Ovary (tissue), 9 donors: ENCODE results near the gene ZNF316. TPM values are rescaled to one million over a fixed set of nuclear protein-coding genes. Genes with fewer than 3 reads are reported as not detected.

ENCODE experiments used
- DNase-seq, 5 donors: peaks; one replicate each; pipeline ENCODE4 v3.0.0-alpha.2; 2019 to 2020
- H3K27ac ChIP-seq, 2 donors: fragments of 200-600 bp; one replicate each; pipeline versions ENCODE4 v1.5.1 to v1.8.0; 2019 to 2022
- H3K27me3 ChIP-seq: fragments of 200-600 bp; one replicate; pipeline ENCODE4 v1.8.0; 2022
- H3K36me3 ChIP-seq: fragments of 200-600 bp; sonication (generic); one replicate; pipeline ENCODE4 v1.5.1; 2019
- H3K4me1 ChIP-seq: one replicate; pipeline ENCODE4 v1.8.1; 2013; ENCODE audit warnings: mild to moderate bottlenecking, moderate library complexity; ENCODE audit not compliant: insufficient read depth
- H3K4me3 ChIP-seq: fragments of 200-600 bp; sonication (generic); one replicate; pipeline ENCODE4 v1.5.1; 2017
- H3K9me3 ChIP-seq, 2 donors: fragments of 200-600 bp in 1 of 2; sonication (generic) in 1 of 2; one replicate each; pipeline versions ENCODE4 v1.5.1 to v1.8.1; 2013 to 2019; ENCODE audit warnings: mild to moderate bottlenecking in 1 of 2, moderate library complexity in 1 of 2
- CTCF ChIP-seq, 3 donors: fragments of 450-650 bp in 2 of 3; fragments of 200-600 bp in 1 of 3; IDR thresholded peaks; one replicate each; pipeline versions ENCODE4 v1.5.1 to v1.8.0; 2016 to 2022; ENCODE audit warnings: antibody characterized with exemption in 3 of 3, mild to moderate bottlenecking in 1 of 3
- EP300 ChIP-seq: sonication (generic); formaldehyde crosslinking; IDR thresholded peaks from one replicate; pipeline ENCODE4 v1.6.1; 2017; ENCODE audit warnings: antibody characterized with exemption
- POLR2A ChIP-seq: fragments of 450-650 bp; IDR thresholded peaks from one replicate; pipeline ENCODE4 v1.6.1; 2017; ENCODE audit warnings: antibody characterized with exemption, mild to moderate bottlenecking, moderate library complexity
- WGBS, 3 donors: extraction: QIAGEN DNeasy Blood & Tissue Kit in 1 of 3; methylation state at CpG; one replicate each; pipeline versions ENCODE4 v1.1.5 to v1.1.7; 2013 to 2017; 5-methylcytosine and 5-hydroxymethylcytosine counted together
- intact Hi-C, 4 donors: fragments of 100-400 bp; cut with DNase I; formaldehyde crosslinking; loops; one replicate each; pipeline versions ENCODE4 v1.11.0 to v1.15.1; 2022 to 2023
- polyA plus RNA-seq, 2 donors: library from polyadenylated mRNA; stranded (reverse); fragments of 200-250 nt in 1 of 2; fragments of 350-450 nt in 1 of 2; fragmentation: Illumina TruSeq in 1 of 2; extraction: RNeasy Lipid Tissue Mini Kit (QIAGEN cat#74804) in 1 of 2; gene quantifications; one replicate each; pipeline ENCODE4 v1.2.3, GENCODE V29; 2013 to 2014
- total RNA-seq, 7 donors: library from RNA; depleted of rRNA in 2 of 7; stranded (reverse); fragments of >200 nt in 2 of 7; fragmentation: NEBNext Ultra II Directional in 3 of 7; extraction: Animal tissue kit (Norgen Biotek cat#: 25700) in 3 of 7; gene quantifications; one replicate each; pipeline versions ENCODE4 v1.1.0 to v1.2.4, GENCODE V29; 2016 to 2023
- donor health status: DM: no; HTN: no; CAD: no; lungs with moderate emphysema.
- donor health status: DM: no; HTN: no; CAD: no.
- donor health status: Bipolar disorder and iron deficiency.
- donor health status: DM: yes; HTN: yes; CAD: no.
- donor health status: DM: no; HTN: no; CAD: no.
- donor health status: DM: yes; HTN: yes; CAD: no.

Gene ZNF316
- total and polyA plus RNA-seq, 9 donors = 11.5 to 36.4 (median 28.1) TPM

GRCh38 chr7:6700793-6701192 is 63.7 kb downstream of the ZNF316 start:
- no peak for DNase-seq
- no peak overlapping the region for H3K27ac ChIP-seq
- intact Hi-C loops = no loop called here
- no peak for TF ChIP-seq EP300
- no peak for TF ChIP-seq CTCF (IDR thresholded peaks at IDR 0.05)
- TF ChIP-seq POLR2A = no peak
- H3K4me3 ChIP-seq = no peak overlapping the region
- 93 to 100% (median 99%) methylated on average over 5 of the region's 5 CpGs for WGBS, 3 donors
- peaks cover 7% of the 10 kb centered on the region for H3K4me1 ChIP-seq
- H3K27me3 ChIP-seq = no peaks in the 10 kb centered on the region
- H3K9me3 ChIP-seq = peaks cover 0 to 49% of the 10 kb centered on the region in 2 donors
- peaks cover 4% of the 10 kb centered on the region for H3K36me3 ChIP-seq

GRCh38 chr7:6701860-6702259 is 64.7 kb downstream of the ZNF316 start:
- intact Hi-C loops = no loop called here
- DNase-seq = no peak
- no peaks in the 10 kb centered on the region for H3K36me3 ChIP-seq
- H3K4me1 ChIP-seq = peaks cover 7% of the 10 kb centered on the region
- H3K4me3 ChIP-seq = no peak overlapping the region
- peaks cover 0 to 38% of the 10 kb centered on the region in 2 donors for H3K9me3 ChIP-seq
- H3K27ac ChIP-seq = no peak overlapping the region
- TF ChIP-seq CTCF (IDR thresholded peaks at IDR 0.05) = no peak
- no peak for TF ChIP-seq EP300
- no peak for TF ChIP-seq POLR2A
- no peaks in the 10 kb centered on the region for H3K27me3 ChIP-seq
- 100% methylated on average over 1 of the region's 1 CpG for WGBS, 3 donors

Other genes with a start within 250 kb of the ZNF316 start
- 10 to 100 TPM; 11.5 to 22.4 (median 15.5) TPM for gene DAGLB, start 189.4 kb upstream of the ZNF316 start, total RNA-seq
- 10 to 100 TPM in 1 of 2 donors, 1 to 10 TPM in 1; 8.8 to 10.7 TPM for gene DAGLB, start 189.4 kb upstream of the ZNF316 start, polyA plus RNA-seq
- gene KDELR2, start 153.2 kb upstream of the ZNF316 start, total RNA-seq = 100 to 1,000 TPM in 2 of 7 donors, 10 to 100 TPM in 5; 55.3 to 151 (median 93.3) TPM
- gene KDELR2, start 153.2 kb upstream of the ZNF316 start, polyA plus RNA-seq = 100 to 1,000 TPM in 1 of 2 donors, 10 to 100 TPM in 1; 70.9 to 157 TPM
- gene GRID2IP, start 85.9 kb upstream of the ZNF316 start, total RNA-seq = under 1 TPM in 6 of 7 donors, not detected in 1; 0.34 to 0.51 (median 0.40) TPM
- under 1 TPM; 0.07 to 0.15 TPM for gene GRID2IP, start 85.9 kb upstream of the ZNF316 start, polyA plus RNA-seq
- 10 to 100 TPM; 35.9 to 57.9 (median 47.8) TPM for gene ZDHHC4, start 59.9 kb upstream of the ZNF316 start, total RNA-seq
- gene ZDHHC4, start 59.9 kb upstream of the ZNF316 start, polyA plus RNA-seq = 10 to 100 TPM; 42.4 to 92.0 TPM
- 10 to 100 TPM; 20.3 to 35.0 (median 30.4) TPM for gene INTS15, start 47.3 kb upstream of the ZNF316 start, total RNA-seq
- 10 to 100 TPM; 20.9 to 24.8 TPM for gene INTS15, start 47.3 kb upstream of the ZNF316 start, polyA plus RNA-seq
- gene ZNF853, start 21.7 kb upstream of the ZNF316 start, total RNA-seq = 10 to 100 TPM; 16.5 to 25.9 (median 22.2) TPM
- gene ZNF853, start 21.7 kb upstream of the ZNF316 start, polyA plus RNA-seq = 10 to 100 TPM in 1 of 2 donors, 1 to 10 TPM in 1; 9.1 to 14.5 TPM
- gene ZNF12, start 69.6 kb downstream of the ZNF316 start, total RNA-seq = 10 to 100 TPM; 17.0 to 33.7 (median 29.0) TPM
- gene ZNF12, start 69.6 kb downstream of the ZNF316 start, polyA plus RNA-seq = 10 to 100 TPM; 14.1 to 14.9 TPM
- gene RSPH10B2, start 116.8 kb downstream of the ZNF316 start, total RNA-seq = 10 to 100 TPM in 1 of 7 donors, 1 to 10 TPM in 1, under 1 TPM in 3, not detected in 2; 0.28 to 14.7 (median 0.79) TPM
- under 1 TPM; 0.07 to 0.19 TPM for gene RSPH10B2, start 116.8 kb downstream of the ZNF316 start, polyA plus RNA-seq
- gene CCZ1B, start 189.0 kb downstream of the ZNF316 start, total RNA-seq = 10 to 100 TPM; 38.5 to 63.7 (median 43.0) TPM
- gene CCZ1B, start 189.0 kb downstream of the ZNF316 start, polyA plus RNA-seq = 10 to 100 TPM; 19.2 to 58.9 TPM